ENCODE data around the gene ZEB1. TPM values are rescaled to one million over a fixed set of nuclear protein-coding genes. Genes with fewer than 3 reads are reported as not detected.

ZEB1 gene
- total RNA-seq, 5 donors from 2014 or later (not counting 1 experiment from before 2014, with no cell fraction given) = 39.9 to 125 (median 48.4) TPM

GRCh38 chr10:31317171-31317570, 1.8 kb upstream of the ZEB1 start:
- ATAC-seq (replicated peaks in 1 of 4) (no peak), DNase-seq (no peak)
- ChIA-PET CTCF (no interaction called here), POLR2A (no interaction called here)
- no peak overlapping the region for H3K4me3 ChIP-seq (ENCODE audit: control insufficient read depth in 1 of 2, extremely low read depth in 1 of 2, low read length in 1 of 2)
- no peak overlapping the region for H3K27ac ChIP-seq (ENCODE audit: low read length)
- Mint-ChIP-seq H3K27ac (peak overlapping the region; percentile 3 to 24), H3K9me3 (no peaks in the 10 kb centered on the region), H3K4me3 (peak overlapping the region in 2 of 3 donors; percentile 23 to 40), H3K27me3 (no peaks in the 10 kb centered on the region), H3K4me1 (peaks cover 24 to 40% (median 26%) of the 10 kb centered on the region in 3 donors), H3K36me3 (no peaks in the 10 kb centered on the region)
- no CpG with 5 or more reads among the region's 5 CpGs for WGBS (ENCODE audit: insufficient coverage)
- H3K9me3 ChIP-seq = no peaks in the 10 kb centered on the region
- peaks cover 11 to 13% of the 10 kb centered on the region in 2 experiments for H3K4me1 ChIP-seq (ENCODE audit: control insufficient read depth in 1 of 2, extremely low read depth in 1 of 2, insufficient read depth in 2 of 2, low read length in 2 of 2)
- no peaks in the 10 kb centered on the region for H3K27me3 ChIP-seq (replicated peaks in 1 of 2; ENCODE audit: control insufficient read depth in 2 of 2, extremely low read depth in 1 of 2, insufficient read depth in 2 of 2, low read length in 1 of 2)
- H3K36me3 ChIP-seq (ENCODE audit: control insufficient read depth in 2 of 2, extremely low read depth in 1 of 2, insufficient read depth in 1 of 2, low read length in 1 of 2) = no peaks in the 10 kb centered on the region

- no peaks in the 10 kb centered on the region for H3K27me3 Mint-ChIP-seq
- Histone ChIP-seq H3K36me3 (ENCODE audit: control insufficient read depth in 2 of 2, extremely low read depth in 1 of 2, insufficient read depth in 1 of 2, low read length in 1 of 2) (no peaks in the 10 kb centered on the region), H3K9me3 (no peaks in the 10 kb centered on the region), H3K27ac (ENCODE audit: low read length) (peak overlapping the region; percentile 95), H3K4me3 (ENCODE audit: control insufficient read depth in 1 of 2, extremely low read depth in 1 of 2, low read length in 1 of 2) (peak overlapping the region; percentile 91 to 95), H3K27me3 (replicated peaks in 1 of 2; ENCODE audit: control insufficient read depth in 2 of 2, extremely low read depth in 1 of 2, insufficient read depth in 2 of 2, low read length in 1 of 2) (no peaks in the 10 kb centered on the region), H3K4me1 (ENCODE audit: control insufficient read depth in 1 of 2, extremely low read depth in 1 of 2, insufficient read depth in 2 of 2, low read length in 2 of 2) (peaks cover 13 to 15% of the 10 kb centered on the region in 2 experiments)
- DNase-seq = peak in 14 of 35 experiments; percentile 56 to 72 (median 61)
- ChIA-PET CTCF (no interaction called here), POLR2A (no interaction called here)
- H3K4me3 Mint-ChIP-seq = peak overlapping the region; percentile 91 to 100 (median 97)
- peak overlapping the region; percentile 94 to 99 for H3K27ac Mint-ChIP-seq
- WGBS (ENCODE audit: insufficient coverage) = under 1% methylated on average over 12 of the region's 21 CpGs
- ATAC-seq (replicated peaks in 1 of 4) = no peak
- H3K36me3 Mint-ChIP-seq = no peaks in the 10 kb centered on the region
- H3K4me1 Mint-ChIP-seq = peaks cover 30 to 46% (median 32%) of the 10 kb centered on the region in 3 donors
- no peaks in the 10 kb centered on the region for H3K9me3 Mint-ChIP-seq
Measured at GRCh38 chr10:31317652-31318381, 1.2 kb upstream of the ZEB1 start.

DNA sequence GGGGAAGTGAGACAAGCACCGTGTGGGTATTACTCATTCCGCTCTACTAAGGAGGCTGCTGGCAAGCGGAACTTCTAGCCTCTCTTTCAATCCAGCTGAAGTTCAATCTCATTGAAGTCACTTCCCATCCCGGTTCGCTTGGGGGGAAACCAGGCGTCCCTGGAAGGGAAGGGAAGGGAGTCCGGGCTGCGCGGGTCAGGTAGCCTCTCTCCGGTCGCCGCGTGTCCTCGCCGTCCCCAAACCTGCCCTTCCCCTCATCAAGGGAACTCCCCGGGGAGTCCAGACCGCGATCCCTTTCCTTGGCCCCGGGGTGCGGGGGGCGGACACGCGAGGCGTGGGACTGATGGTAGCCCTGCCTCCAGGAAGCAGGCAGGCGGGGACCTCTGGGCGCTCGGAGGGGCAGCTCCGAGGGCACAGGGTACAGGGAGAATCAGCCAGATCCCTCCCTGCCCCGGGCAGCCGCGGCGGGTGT, 598 bp upstream of the ZEB1 start:
- peaks cover 33 to 52% (median 34%) of the 10 kb centered on the region in 3 donors for H3K4me1 Mint-ChIP-seq
- CTCF ChIA-PET = no interaction called here
- WGBS (ENCODE audit: insufficient coverage) = 0% methylated on average over 24 of the region's 32 CpGs

GRCh38 chr10:31319602-31320549, 860 bp downstream of the ZEB1 start:
- WGBS (ENCODE audit: insufficient coverage) = under 1% methylated on average over 129 of the region's 129 CpGs
- no peaks in the 10 kb centered on the region for H3K27me3 ChIP-seq (replicated peaks in 1 of 2; ENCODE audit: control insufficient read depth in 2 of 2, extremely low read depth in 1 of 2, insufficient read depth in 2 of 2, low read length in 1 of 2)
- CTCF ChIA-PET = no interaction called here
- H3K4me3 ChIP-seq (ENCODE audit: control insufficient read depth in 1 of 2, extremely low read depth in 1 of 2, low read length in 1 of 2) = peak overlapping the region; percentile 95 to 99
- peak overlapping the region; percentile 69 for H3K27ac ChIP-seq (ENCODE audit: low read length)
- H3K9me3 Mint-ChIP-seq = no peaks in the 10 kb centered on the region
- H3K9me3 ChIP-seq = no peaks in the 10 kb centered on the region
- H3K4me3 Mint-ChIP-seq = peak overlapping the region; percentile 91 to 100 (median 97)
- no peaks in the 10 kb centered on the region for H3K27me3 Mint-ChIP-seq
- H3K27ac Mint-ChIP-seq = peak overlapping the region; percentile 88 to 90
- no peaks in the 10 kb centered on the region for H3K36me3 Mint-ChIP-seq
- ATAC-seq (replicated peaks in 1 of 4) = peak in 3 of 4 experiments; percentile 6 to 10 (median 7)
- peaks cover 13 to 22% of the 10 kb centered on the region in 2 experiments for H3K4me1 ChIP-seq (ENCODE audit: control insufficient read depth in 1 of 2, extremely low read depth in 1 of 2, insufficient read depth in 2 of 2, low read length in 2 of 2)
- POLR2A ChIA-PET = interaction anchor here in 1 of 2 donors (0.5 kb wide), 1 partner anchor 48 kb away, joined by 3 read pairs; no protein-coding TSS in a partner anchor
- H3K36me3 ChIP-seq (ENCODE audit: control insufficient read depth in 2 of 2, extremely low read depth in 1 of 2, insufficient read depth in 1 of 2, low read length in 1 of 2) = no peaks in the 10 kb centered on the region
- H3K4me1 Mint-ChIP-seq = peaks cover 45 to 60% (median 47%) of the 10 kb centered on the region in 3 donors
- DNase-seq = peak; percentile 7 to 68 (median 44)

More for the DNA sequence above, 598 bp upstream of the ZEB1 start:
- Mint-ChIP-seq H3K27me3 (no peaks in the 10 kb centered on the region), H3K9me3 (no peaks in the 10 kb centered on the region), H3K27ac (peak overlapping the region; percentile 94 to 99), H3K4me3 (peak overlapping the region; percentile 91 to 100 (median 97)), H3K36me3 (no peaks in the 10 kb centered on the region)
- Histone ChIP-seq H3K4me3 (ENCODE audit: control insufficient read depth in 1 of 2, extremely low read depth in 1 of 2, low read length in 1 of 2) (peak overlapping the region; percentile 91 to 95), H3K27me3 (replicated peaks in 1 of 2; ENCODE audit: control insufficient read depth in 2 of 2, extremely low read depth in 1 of 2, insufficient read depth in 2 of 2, low read length in 1 of 2) (no peaks in the 10 kb centered on the region), H3K27ac (ENCODE audit: low read length) (peak overlapping the region; percentile 95), H3K9me3 (no peaks in the 10 kb centered on the region), H3K4me1 (ENCODE audit: control insufficient read depth in 1 of 2, extremely low read depth in 1 of 2, insufficient read depth in 2 of 2, low read length in 2 of 2) (peaks cover 13 to 18% of the 10 kb centered on the region in 2 experiments), H3K36me3 (ENCODE audit: control insufficient read depth in 2 of 2, extremely low read depth in 1 of 2, insufficient read depth in 1 of 2, low read length in 1 of 2) (no peaks in the 10 kb centered on the region)
- POLR2A ChIA-PET = no interaction called here
- ATAC-seq (replicated peaks in 1 of 4) (peak; percentile 50 to 67 (median 60)), DNase-seq (peak in 27 of 35 experiments; percentile 34 to 81 (median 62))

DNA sequence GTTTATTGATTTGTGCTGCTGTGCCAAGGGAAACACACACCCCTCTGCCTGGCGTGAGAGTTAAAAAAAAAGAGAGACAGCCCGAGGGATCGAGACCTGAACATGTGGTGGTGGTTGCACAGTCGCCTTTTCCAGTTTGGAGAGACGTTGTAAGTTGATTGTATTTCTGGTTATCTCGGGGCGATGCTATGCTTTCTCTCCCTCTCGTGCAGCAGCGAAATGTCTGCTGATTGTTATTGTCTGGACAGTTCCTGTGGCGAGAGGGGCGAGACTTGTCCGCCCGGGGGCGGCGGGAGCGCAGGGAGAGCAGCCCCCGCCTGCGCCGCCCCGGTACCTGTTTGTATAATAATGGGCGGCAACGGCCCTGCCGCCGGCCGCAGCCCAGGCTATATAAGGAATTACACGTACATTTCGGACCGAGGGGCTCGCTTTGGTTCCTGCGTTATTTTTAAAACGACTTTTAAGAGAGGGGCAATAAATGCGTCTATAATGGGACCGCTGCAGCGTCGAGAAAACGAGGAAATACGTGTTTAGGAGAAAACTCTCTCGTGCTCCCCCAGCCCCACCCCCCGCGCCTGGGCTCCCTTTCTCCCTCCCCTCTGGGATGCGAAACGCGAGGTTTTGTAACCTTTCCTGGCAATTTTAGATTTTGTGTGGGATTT, 1.7 kb downstream of the ZEB1 start:
- ChIA-PET CTCF (interaction anchor here in 1 of 2 donors (0.7 to 1.3 kb wide), 2 partner anchors 74 to 289 kb away, joined by 3 to 4 read pairs; partner anchors contain the start of gene ZNF438), POLR2A (interaction anchor here (0.5 to 0.9 kb wide), 7 partner anchors 14 to 1786 kb away, joined by 3 to 4 read pairs (median 3); partner anchors contain the start of gene ZNF438 (in 1 of the 2))
- DNase-seq = peak in 32 of 35 experiments; percentile 1 to 52 (median 28)
- H3K4me1 ChIP-seq (ENCODE audit: control insufficient read depth in 1 of 2, extremely low read depth in 1 of 2, insufficient read depth in 2 of 2, low read length in 2 of 2) = peaks cover 13 to 24% of the 10 kb centered on the region in 2 experiments
- WGBS (ENCODE audit: insufficient coverage) = under 1% methylated on average over 22 of the region's 43 CpGs
- H3K27me3 Mint-ChIP-seq = no peaks in the 10 kb centered on the region
- H3K27ac ChIP-seq (ENCODE audit: low read length) = peak overlapping the region; percentile 66
- H3K27ac Mint-ChIP-seq = peak overlapping the region; percentile 88 to 90
- H3K36me3 ChIP-seq (ENCODE audit: control insufficient read depth in 2 of 2, extremely low read depth in 1 of 2, insufficient read depth in 1 of 2, low read length in 1 of 2) = no peaks in the 10 kb centered on the region
- H3K27me3 ChIP-seq (replicated peaks in 1 of 2; ENCODE audit: control insufficient read depth in 2 of 2, extremely low read depth in 1 of 2, insufficient read depth in 2 of 2, low read length in 1 of 2) = no peaks in the 10 kb centered on the region
- no peaks in the 10 kb centered on the region for H3K9me3 Mint-ChIP-seq
- no peaks in the 10 kb centered on the region for H3K36me3 Mint-ChIP-seq
- H3K4me3 Mint-ChIP-seq = peak overlapping the region; percentile 91 to 93 (median 92)
- no peaks in the 10 kb centered on the region for H3K9me3 ChIP-seq
- peak overlapping the region; percentile 95 to 99 for H3K4me3 ChIP-seq (ENCODE audit: control insufficient read depth in 1 of 2, extremely low read depth in 1 of 2, low read length in 1 of 2)
- peaks cover 49 to 67% (median 50%) of the 10 kb centered on the region in 3 donors for H3K4me1 Mint-ChIP-seq
- no peak for ATAC-seq (replicated peaks in 1 of 4)

All from T-cell (primary cell).